RPMI7951 (cell line): ENCODE data around the gene PRR15. TPM values are rescaled to one million over a fixed set of nuclear protein-coding genes. Genes with fewer than 3 reads are reported as not detected.
A peak's percentile ranks its signal among the peaks of the same experiment; 100 is the strongest.
"Not testable (repeated sequence)": the region's sequence is repeated elsewhere in the genome, so short reads cannot be mapped to it uniquely, and the experiment has no call there.

Experiments used
- DNase-seq: peaks from one replicate; pipeline ENCODE4 v3.0.0-alpha.2; 2012; ENCODE audit warnings: low read depth
- total RNA-seq: library from RNA; depleted of rRNA; stranded (reverse); fragments of >200 nt; shearing (Covaris generic); gene quantifications from 2 replicates; pipeline ENCODE4 v1.2.3, GENCODE V29; 2014; rRNA removed

PRR15 gene, protein sequence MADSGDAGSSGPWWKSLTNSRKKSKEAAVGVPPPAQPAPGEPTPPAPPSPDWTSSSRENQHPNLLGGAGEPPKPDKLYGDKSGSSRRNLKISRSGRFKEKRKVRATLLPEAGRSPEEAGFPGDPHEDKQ
- total RNA-seq: 0.10 TPM in 1 of 2 replicates, not detected in the other

DNA sequence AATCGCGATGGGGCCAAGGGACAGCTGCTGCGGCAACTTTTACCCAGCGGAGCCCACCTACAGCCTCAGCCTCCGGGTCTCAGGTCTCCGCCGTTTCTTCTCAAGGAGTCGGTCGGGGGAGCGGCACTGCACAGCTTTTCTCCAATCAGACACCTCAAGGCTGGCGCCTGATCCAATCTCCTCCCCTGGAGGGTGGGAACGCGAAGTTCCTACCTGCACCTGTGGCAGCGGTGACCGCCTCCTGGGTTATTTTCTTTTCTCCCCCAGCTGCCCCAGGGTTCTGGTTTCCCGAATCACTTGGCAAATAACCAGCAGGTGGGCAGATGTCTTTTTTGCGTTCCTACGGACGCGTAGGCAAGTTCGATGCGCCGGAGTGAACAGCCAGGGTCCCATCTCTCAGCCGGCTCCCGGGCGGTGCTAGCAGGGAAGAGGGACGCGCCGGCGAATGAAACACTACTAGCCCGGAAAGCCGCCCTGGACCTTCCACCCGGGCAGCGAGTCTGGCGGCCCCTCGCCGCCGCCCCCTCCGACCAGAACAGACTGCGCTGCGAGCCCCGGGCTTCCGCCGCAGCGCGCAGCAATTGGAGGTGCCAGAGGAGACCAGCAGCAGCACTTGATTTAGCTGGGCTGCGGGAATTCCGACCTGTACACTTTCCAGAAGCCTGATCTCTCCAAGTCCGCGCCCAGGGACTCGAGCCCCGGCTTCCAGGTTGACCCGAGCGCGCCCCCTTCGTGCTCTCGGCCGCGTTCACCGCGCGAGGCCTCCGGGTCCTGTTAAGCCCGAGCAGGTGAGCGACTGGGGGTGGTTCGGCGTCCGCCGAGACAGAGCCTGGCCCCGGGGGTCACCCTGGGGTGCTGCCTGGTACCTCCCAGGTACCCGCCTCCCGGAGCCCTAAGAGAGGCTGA, at the start of gene PRR15:
Gene PRR15 (plus strand): TSS at position 246 of the 906 bp plus-strand sequence. CDS start 2,495 bp downstream, outside the sequence.
- DNase-seq: no peak

DNA sequence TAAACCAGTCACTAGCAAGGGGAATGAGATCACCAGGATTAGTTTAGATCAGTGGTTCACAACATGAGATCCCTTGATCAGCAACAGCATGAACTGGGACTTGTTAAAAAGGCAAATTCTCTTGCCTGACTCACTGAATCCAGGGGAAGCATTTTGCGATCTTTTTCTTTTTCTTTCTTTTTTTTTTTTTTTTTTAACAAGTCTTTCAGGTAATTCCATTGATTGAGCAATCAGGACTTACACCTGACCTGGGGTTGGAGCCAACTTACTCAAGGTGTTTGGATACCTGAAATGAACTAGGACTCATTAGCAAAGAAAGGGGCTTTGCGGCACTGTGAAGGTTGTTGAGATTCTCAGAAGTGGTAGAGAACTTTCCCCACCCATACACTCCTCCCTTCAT, 47.1 kb upstream of the PRR15 start:
- no peak for DNase-seq

DNA sequence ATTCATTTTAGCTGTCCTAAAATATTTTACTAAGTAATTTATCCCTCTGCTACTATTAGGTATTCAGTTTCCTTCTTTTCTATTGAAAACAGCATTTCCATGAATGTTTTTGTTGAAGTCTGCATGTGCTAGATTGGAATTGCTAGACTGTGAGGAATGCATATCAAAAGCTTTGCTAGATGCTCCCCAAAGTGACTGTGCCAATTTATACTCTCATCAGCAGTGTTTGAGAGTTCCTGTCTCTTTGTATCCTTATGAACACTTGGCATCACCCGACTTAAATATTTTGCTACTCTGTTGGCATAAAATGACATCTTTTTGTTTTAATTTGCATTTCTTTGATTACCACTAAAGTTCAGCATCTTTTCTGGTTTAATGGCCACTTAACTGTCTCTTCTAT, 45.0 kb upstream of the PRR15 start:
- no peak for DNase-seq

DNA sequence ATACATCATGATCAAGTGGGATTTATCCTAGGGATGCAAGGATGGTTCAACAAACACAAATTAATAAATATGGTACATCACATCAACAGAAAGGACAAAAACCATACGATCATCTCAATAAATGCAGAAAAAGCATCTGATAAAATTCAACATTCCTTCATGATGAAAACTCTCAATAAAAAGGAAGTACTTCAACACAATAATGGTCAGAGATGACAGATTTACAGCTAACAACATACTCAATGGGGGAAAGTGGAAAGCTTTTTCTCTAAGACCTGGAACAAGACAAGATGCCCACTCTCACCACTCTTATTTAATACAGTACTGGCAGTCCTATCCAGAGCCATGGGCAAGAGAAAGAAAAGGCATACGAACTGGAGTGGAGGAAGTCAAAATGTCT, 39.9 kb upstream of the PRR15 start:
- no peak for DNase-seq

DNA sequence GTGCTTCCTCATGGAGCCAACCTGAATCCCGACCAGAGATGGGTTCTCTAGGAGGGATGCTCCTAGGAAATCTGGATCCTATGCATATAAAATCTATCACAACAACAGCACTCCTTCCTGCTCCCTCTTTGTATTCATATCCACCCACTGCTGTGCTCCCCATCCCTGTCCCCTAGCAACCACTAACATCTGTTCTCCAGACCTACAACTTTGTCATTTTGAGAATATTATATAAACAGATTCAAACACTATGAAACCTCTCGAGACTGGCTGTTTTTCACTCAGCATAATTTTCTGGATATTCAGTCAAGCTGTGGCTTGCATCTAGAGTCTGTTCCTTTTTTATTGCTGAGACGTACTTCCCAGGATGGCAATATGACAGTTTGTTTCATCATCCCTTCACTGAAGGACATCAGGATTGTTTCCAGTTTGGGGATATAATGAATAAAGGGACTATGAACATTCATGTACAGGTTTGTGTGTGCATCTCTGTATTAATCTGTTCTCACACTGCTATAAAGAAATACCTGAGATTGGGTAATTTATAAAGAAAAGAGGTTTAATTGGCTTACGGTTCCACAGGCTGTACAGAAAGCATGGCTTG, 36.0 kb upstream of the PRR15 start:
- no peak for DNase-seq

DNA sequence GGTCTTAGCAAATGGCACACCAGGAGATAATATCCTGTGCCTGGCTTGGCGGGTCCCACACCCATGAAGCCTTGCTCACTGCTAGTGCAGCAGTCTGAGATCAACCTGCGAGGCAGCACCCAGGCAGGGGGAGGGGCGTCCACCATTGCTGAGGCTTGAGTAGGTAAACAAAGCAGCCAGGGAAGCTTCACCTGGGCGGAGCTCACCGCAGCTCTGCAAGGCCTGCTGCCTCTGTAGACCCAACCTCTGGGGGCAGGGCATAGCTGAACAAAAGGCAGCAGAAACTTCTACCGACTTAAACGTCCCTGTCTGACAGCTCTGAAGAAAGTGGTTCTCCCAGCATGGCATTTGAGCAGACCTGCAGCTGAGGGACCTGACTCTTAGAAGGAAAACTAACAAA, 35.1 kb upstream of the PRR15 start:
- not testable (repeated sequence) for DNase-seq

DNA sequence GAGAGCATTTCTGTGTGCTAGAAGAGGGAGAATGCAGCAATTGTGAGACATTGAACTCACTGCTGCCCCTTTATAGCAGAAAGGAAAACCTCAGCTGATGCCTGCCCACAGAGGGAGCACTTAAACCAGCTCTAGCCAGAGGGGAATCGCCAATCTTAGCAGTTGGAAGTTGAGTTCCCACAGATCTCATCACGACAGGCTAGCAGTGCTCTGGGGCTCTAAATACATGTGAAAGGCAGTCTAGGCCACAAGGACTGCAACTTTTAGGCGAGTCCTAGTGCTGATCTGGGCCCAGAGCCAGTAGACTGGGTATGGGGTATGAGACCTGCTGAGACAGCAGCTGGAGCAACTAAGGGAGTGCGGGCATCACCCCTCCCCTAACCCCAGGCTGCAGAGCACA, 25.2 kb upstream of the PRR15 start:
- no peak for DNase-seq

DNA sequence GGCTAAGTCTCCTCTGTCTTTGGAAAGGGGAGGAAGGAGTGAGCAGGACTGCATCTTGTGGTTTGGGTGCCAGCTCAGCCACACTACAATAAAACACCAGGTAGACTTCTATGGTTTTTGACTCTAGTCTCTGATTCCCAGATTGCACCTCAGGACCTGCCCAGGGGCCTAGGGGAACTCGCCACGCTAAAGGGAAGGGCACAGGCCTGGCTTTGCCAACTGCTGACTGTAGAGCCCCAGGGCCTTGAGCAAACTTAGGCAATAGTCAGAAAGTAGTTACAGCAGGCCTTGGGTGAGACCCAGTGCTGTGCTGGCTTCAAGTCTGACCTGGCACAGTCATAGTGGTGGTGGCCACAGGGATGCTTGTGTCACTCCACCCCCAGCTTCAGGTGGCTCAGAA, 24.2 kb upstream of the PRR15 start:
- DNase-seq: no peak

DNA sequence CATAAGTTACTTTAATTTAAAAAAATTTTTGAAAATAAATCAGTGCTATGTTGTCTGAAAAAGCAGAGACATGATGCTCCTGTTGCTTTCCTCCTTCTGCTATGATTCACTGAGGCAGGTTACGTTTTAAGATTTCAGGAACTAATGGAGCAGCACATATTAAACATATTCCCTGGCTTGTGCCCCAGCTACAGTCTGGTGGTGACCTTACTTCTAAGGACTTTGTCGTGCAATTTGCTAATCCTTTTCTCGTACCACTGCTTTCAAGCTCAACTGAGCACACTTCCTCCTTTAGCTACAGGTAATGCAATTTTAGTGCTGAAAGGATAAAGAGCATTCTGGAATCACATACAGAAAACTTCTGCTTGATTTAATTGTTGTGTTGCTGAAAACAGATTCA, 16.2 kb upstream of the PRR15 start:
- no peak for DNase-seq

DNA sequence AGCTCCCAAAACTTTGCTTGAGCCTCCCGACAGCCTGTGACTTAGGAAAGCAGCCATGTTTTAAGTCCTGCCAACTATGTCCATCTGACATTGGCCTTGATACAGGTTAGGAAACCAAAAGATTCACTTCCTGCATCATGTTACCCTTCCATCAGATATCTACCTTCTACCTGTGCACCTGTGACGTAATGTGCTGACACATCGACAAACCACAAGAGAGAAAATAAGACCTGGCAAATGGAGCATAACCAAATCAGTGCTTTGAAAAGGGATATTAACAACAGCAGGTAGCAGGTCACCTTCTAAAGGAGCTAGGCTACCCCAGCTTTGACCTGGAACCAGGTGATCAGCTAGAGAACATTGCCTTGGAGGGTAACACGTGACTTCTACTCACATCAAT, 14.8 kb upstream of the PRR15 start:
- no peak for DNase-seq

DNA sequence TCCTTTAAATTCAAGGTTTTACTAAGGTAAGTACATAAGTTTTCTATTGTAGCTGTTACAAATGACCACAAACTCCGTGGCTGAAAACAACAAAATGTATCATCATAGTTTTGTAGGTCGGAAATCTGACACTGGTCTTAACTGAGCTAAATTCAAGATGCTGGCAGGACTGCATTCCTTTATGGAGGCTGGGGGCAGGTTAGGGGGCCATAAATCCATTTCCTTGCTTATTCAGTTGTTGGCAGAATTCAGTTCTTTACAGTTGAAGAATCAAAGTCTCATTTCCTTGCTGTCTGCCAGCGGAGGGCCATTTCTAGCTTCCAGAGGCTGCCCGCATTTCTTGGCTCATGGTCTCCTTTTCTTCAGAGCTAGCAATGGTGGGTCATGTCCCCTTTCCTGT, 11.2 kb upstream of the PRR15 start:
- no peak for DNase-seq

DNA sequence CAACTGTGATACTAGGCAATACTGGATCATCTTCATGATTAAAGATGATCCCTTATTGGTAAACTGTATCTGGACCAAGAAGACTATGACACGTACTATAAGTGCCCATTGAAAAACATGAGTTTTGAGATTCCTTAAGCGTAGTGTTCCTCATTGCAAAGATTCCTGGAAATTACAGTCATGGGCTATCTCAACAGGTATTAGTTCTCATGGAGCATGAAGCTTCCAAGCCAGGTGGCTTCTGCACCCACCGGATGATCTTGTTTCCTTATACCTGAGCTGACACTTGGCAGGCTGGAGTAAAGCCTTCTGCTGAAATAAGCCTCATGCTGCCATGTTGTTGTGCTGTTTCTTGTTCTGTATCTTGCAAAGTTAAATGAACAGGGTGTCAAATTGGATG, 8.6 kb upstream of the PRR15 start:
- DNase-seq: no peak

DNA sequence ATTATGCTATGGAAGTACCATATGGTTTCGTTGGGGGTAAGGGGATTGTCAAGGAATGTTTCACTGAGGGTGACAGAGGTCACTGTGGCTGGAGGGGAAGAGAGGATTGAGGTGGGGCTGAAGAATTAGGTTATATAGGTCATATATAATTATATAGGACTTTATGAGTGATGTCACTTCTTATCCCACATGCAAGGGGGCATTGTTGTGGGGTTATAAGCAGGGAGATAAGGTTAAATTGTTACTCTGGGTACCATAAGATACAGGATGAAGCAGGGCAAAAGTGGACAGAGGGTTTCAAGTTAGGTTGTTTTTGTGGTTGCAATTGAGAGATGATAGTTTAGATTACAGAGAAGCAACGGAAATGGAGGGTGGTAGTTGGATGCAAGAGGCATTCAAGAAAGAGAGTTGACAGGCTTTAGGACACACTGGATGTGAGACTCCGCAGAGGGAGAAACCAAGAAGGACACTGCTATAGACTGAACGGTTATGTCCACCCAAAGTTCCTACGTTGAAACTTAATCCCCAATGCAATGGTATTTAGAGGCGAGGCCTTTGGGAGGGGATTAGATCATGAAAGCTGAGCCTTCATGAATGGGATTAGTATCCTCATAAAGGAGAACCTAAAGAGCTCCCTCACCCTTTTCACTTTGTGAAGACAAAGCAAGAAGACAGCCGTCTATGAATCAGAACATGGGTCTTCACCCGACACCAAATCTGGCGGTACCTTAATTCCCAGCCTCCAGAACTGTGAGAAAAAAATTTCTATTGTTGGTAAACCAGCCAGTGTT, 7.0 kb upstream of the PRR15 start:
- no peak for DNase-seq

DNA sequence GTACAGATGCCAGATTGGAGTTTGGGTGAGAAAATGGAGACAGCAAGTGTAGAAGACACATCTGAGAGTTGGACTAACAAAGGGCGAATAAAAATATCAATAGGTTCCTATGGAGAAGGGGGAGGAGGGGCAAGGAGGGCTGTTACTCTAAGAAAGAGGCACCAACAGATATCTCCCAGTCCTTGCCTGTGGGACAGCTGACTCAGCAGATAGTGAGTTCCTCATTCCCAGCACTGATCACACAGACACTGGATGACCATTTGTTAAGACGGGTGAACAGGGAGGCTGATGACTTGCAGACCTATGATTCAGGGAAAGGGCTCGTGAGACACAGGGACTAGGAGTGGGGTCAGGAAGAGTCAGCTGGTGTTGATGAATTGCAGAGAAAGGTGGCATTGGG, 5.7 kb upstream of the PRR15 start:
- DNase-seq: peak; percentile 27

DNA sequence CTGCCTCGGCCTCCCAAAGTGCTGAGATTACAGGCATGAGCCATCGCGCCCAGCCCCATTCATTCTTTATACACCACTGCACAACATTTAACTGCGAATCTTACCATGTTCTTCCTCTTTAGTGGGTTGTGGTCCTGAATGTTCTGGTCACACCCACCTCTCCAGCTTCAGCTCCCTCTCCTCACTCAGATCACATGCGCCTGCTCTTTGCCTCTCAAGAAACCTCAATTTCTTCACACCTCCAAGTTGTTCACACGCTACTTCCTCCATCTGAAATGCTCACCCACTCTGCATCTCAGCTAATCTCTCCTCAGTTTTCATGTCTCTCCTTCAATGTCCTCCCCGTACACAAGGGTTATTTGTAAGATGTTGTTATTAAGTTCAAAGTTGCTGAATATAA, 2.4 kb upstream of the PRR15 start:
- DNase-seq: no peak

DNA sequence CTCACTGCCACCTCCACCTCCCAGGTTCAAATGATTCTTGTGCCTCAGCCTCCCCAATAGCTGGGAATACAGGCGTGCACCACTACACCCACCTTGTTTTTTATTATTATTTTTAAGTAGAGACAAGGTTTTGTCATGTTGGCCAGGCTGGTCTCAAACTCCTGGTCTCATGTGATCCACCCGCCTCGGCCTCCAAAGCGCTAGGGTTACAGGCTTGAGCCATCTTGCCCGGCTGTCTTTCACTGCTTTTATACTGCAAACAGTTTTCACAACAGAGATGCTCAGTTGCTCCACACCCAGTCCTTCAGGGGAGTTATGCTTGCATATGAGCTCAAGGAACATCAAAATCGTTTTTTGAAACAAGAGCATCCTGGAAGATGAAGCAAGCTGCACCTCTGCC, 1.3 kb upstream of the PRR15 start:
- no peak for DNase-seq

DNA sequence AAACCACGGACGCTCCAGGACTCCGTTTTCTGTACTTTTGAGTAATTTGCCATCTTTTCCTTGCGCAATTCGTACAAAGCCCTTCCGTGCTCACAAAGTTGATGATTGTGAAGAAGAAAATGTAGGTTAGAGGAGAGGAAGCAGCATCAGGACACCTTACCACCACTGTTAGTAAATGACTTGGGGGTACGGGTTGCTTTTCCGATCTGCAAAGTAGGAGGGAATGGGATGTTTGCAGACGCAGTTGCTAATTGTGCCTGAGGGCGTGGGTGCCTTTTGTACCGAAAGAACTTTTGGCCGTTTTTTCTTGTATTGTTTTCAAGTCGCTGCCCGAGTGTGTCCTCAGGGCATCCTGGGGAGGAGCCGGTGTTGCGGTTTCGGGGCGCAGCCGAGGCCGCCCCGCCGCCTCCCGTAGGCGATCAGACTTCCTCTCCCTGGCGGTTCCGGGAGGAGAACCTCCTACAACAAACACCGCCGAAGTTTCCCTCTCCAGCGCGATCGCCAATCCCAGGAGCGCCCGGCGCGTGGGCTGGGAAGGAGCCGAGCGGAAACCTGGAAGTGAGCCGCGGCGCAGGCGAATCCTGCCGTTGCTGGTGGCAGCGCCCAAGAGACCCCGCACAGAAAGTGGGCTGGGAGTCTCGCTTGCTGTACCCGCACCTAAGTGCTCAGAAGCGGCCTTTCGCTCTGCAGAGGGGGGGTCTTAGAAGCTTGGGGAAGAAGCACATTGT, 1.0 kb downstream of the PRR15 start:
- DNase-seq: peak; percentile 93

DNA sequence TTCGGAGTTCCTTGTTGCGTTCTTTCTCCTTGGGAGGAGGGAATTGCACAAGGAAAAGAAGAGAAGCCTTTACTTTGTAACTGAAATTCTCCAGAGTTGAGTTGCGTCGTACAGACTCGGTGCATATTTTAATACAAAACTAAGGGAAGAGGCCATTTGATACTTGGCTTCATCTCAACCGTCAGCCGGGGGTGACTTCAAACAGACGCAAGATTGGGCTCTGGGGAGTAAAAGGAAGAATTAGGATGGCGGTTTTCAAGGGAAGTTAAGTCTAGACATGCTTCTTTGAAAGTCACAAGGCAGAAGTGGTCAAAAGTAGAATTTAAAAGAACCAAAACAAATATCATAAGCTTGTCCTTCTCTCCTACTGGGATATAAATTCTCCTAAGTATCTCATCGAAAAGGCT, 1.6 kb downstream of the PRR15 start:
- no peak for DNase-seq

DNA sequence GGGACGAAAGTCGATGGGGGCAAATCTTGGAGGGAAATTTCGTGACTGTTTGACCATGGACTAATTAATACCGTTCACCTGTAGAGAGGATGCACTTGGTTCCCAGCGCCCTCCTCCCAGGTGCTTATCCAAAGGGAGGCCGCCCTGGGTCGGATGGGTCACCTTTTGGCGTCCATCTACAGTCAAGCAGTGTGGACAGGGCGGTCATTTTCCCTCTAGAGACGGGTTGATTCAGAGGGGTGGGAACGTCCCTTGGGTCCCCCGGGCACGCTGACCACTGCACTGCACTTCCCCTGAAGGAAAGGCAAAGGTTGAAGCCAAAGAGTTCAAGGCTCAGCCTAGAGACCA, 2.0 kb downstream of the PRR15 start:
- no peak for DNase-seq

DNA sequence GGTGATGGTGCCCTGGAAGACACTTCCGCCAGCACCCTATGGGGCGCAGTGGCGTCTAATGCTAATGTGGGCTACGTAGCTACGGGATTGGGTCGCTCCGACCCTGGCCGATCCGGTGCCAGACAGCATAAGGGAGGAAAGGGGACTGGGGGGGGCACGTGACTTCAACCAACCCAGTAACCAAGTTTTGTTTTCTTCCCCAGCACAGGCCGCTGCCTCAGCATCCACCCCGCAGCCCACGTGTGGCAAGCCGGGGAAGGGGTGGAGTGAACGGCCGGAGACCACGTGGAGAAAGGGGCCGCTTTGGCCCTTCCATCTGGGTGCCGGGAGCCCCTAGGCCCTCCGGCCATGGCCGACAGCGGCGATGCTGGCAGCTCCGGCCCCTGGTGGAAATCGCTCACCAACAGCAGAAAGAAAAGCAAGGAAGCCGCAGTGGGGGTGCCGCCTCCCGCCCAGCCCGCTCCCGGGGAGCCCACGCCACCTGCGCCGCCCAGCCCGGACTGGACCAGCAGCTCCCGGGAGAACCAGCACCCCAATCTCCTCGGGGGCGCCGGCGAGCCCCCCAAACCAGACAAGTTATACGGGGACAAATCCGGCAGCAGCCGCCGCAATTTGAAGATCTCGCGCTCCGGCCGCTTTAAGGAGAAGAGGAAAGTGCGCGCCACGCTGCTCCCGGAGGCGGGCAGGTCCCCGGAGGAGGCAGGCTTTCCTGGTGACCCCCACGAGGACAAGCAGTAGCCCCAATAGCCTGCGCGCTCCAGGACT, 2.5 kb downstream of the PRR15 start:
- peak; percentile 29 for DNase-seq

DNA sequence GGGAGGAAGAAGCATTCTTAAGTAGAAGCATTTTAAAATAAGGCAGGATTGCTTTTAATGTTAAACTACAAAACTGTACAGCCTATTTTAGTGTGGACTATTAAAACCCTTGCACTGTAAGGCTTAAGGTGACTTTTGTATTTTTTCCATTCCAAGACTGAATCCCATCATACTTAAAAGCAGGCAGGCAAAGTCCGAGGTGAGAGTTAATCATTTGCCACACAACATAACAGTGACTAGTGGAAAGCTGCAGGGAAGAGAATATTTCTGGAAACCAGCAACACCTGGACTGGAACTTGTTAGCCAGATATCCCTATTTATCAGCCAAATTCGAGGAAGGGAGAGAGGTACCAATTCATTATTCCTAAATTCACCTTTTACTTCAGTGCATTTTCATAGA, 3.5 kb downstream of the PRR15 start:
- DNase-seq: no peak
